GM12878 (cell line): Measurements from ENCODE around the gene ZBED2. TPM values are rescaled to one million over a fixed set of nuclear protein-coding genes. Genes with fewer than 3 reads are reported as not detected.

Source experiments
- ATAC-seq: fragments of 200-7000 bp; cut with Tn5 transposase; 3 replicates; pipeline ENCODE4 v1.9.1; 2020; ENCODE audit warnings: mild to moderate bottlenecking, moderate library complexity
- BruUV-seq: library from RNA; stranded (reverse); fragments of 400-500 nt; replicated peaks from 2 replicates; lab custom pipeline; 2021; lab: Mats Ljungman, UMichigan
- CTCF ChIA-PET: fragments of 300-600 bp; sonication (Branson Sonifier 250); formaldehyde crosslinking; extraction: SDS; loops from one replicate; lab custom pipeline; 2021; ENCODE audit warnings: inconsistent platforms; lab: Yijun Ruan, JAX
- POLR2A ChIA-PET: fragments of 350-600 bp; formaldehyde crosslinking; extraction: SDS; loops from one replicate; lab custom pipeline; 2021; ENCODE audit warnings: inconsistent platforms; lab: Charles Lee
- RAD21 ChIA-PET: fragments of 300-600 bp; sonication (Branson Sonifier 250); formaldehyde crosslinking; loops from one replicate; lab custom pipeline; 2023; ENCODE audit warnings: antibody characterized with exemption; ENCODE audit not compliant: unreplicated experiment; lab: Charles Lee
- SMC1A ChIA-PET: fragments of 300-600 bp; sonication (Branson Sonifier 250); formaldehyde crosslinking; loops from one replicate; lab custom pipeline; 2023; ENCODE audit not compliant: unreplicated experiment, uncharacterized antibody; lab: Charles Lee
- DNase-seq: peaks from one replicate; pipeline ENCODE4 v3.0.0-alpha.2; 2011; ENCODE audit warnings: low read depth, low spot score
- FAIRE-seq: peaks from 3 replicates; lab custom pipeline; 2011; peaks lifted over from hg19 to GRCh38; lab: Jason Lieb, UNC
- H2AFZ ChIP-seq: 2 replicates; pipeline ENCODE4 v1.6.0; 2011; ENCODE audit warnings: low read depth, low read length, control low read depth; ENCODE audit not compliant: control insufficient read depth
- H3K27ac ChIP-seq: 2 replicates; pipeline ENCODE4 v1.5.1; 2011; ENCODE audit warnings: control low read depth; ENCODE audit not compliant: control insufficient read depth, insufficient read depth
- H3K27me3 ChIP-seq, 2 experiments: replicated peaks in 1 of 2; 2 replicates each; pipeline versions ENCODE4 v1.6.0 to v1.6.1; 2011; ENCODE audit warnings: low read length in 1 of 2; ENCODE audit not compliant: control insufficient read depth in 2 of 2, insufficient read depth in 2 of 2
- H3K36me3 ChIP-seq, 2 experiments: 2 replicates each; pipeline ENCODE4 v1.5.1; 2011; ENCODE audit warnings: low read length in 1 of 2; ENCODE audit not compliant: control insufficient read depth in 2 of 2, insufficient read depth in 2 of 2
- H3K4me1 ChIP-seq: 2 replicates; pipeline ENCODE4 v1.6.1; 2011; ENCODE audit warnings: mild to moderate bottlenecking, low read length, moderate library complexity, mixed read lengths; ENCODE audit not compliant: control insufficient read depth, insufficient read depth
- H3K4me2 ChIP-seq: 2 replicates; pipeline ENCODE4 v1.6.0; 2011; ENCODE audit warnings: control low read depth; ENCODE audit not compliant: control insufficient read depth, insufficient read depth
- H3K4me3 ChIP-seq: fragments of 200-600 bp; sonication (generic); 2 replicates; pipeline ENCODE4 v1.5.1; 2016
- H3K79me2 ChIP-seq: 2 replicates; pipeline ENCODE4 v1.6.0; 2011; ENCODE audit warnings: low read length; ENCODE audit not compliant: control insufficient read depth, insufficient read depth
- H3K9ac ChIP-seq: 2 replicates; pipeline ENCODE4 v1.8.0; 2011; ENCODE audit warnings: low read length, control low read depth, mixed read lengths; ENCODE audit not compliant: control insufficient read depth, insufficient read depth
- H3K9me3 ChIP-seq: replicated peaks from 3 replicates; pipeline ENCODE4 v1.5.1; 2011; ENCODE audit warnings: mild to moderate bottlenecking, low read length; ENCODE audit not compliant: control insufficient read depth, insufficient read depth
- H4K20me1 ChIP-seq: 2 replicates; pipeline ENCODE4 v1.6.0; 2011; ENCODE audit not compliant: control insufficient read depth, insufficient read depth
- CTCF ChIP-seq, 3 experiments: IDR thresholded peaks in 2 of 3; conservative IDR thresholded peaks in 1 of 3; 2 replicates each; pipeline ENCODE4 v1.5.1; 2011; ENCODE audit warnings: low read depth in 3 of 3, low read length in 3 of 3, mild to moderate bottlenecking in 3 of 3, control low read depth in 2 of 3, moderate library complexity in 2 of 3, inconsistent platforms in 1 of 3, mixed read lengths in 1 of 3; ENCODE audit not compliant: control insufficient read depth in 2 of 3, insufficient read depth in 1 of 3; ENCODE audit errors: extremely low read depth in 1 of 3
- E2F4 ChIP-seq: IDR thresholded peaks from 2 replicates; pipeline ENCODE4 v1.6.1; 2012; ENCODE audit warnings: low read depth, low read length, improper control_type of control experiment
- E4F1 ChIP-seq: fragments of 450-650 bp; IDR thresholded peaks from 2 replicates; pipeline ENCODE4 v1.6.1; 2018; ENCODE audit warnings: borderline replicate concordance, mild to moderate bottlenecking; ENCODE audit not compliant: partially characterized antibody
- FOXK2 ChIP-seq: fragments of 450-650 bp; IDR thresholded peaks from 2 replicates; pipeline ENCODE4 v1.6.1; 2017; ENCODE audit warnings: mild to moderate bottlenecking, moderate library complexity
- GATAD2B ChIP-seq: fragments of 450-650 bp; conservative IDR thresholded peaks from 2 replicates; pipeline ENCODE4 v1.6.1; 2017; ENCODE audit warnings: low read depth, mild to moderate bottlenecking, moderate library complexity
- HDGF ChIP-seq: fragments of 450-650 bp; IDR thresholded peaks from 2 replicates; pipeline ENCODE4 v1.6.1; 2016; ENCODE audit warnings: antibody characterized with exemption
- MXI1 ChIP-seq: fragments of 150-350 bp; IDR thresholded peaks from 2 replicates; pipeline ENCODE4 v1.6.1; 2011; ENCODE audit warnings: low read depth, mild to moderate bottlenecking, inconsistent platforms, low read length, improper control_type of control experiment
- PML ChIP-seq: IDR thresholded peaks from 2 replicates; pipeline ENCODE4 v1.6.1; 2012; ENCODE audit warnings: low read length, inconsistent platforms
- POLR2AphosphoS2 ChIP-seq: IDR thresholded peaks from 2 replicates; pipeline ENCODE4 v1.6.1; 2011; ENCODE audit warnings: low read depth, mild to moderate bottlenecking, low read length, improper control_type of control experiment, moderate library complexity
- SKIL ChIP-seq: fragments of 450-650 bp; IDR thresholded peaks from 2 replicates; pipeline ENCODE4 v1.6.1; 2017; ENCODE audit warnings: mild to moderate bottlenecking, low read depth, inconsistent platforms; ENCODE audit not compliant: poor library complexity, severe bottlenecking
- SMARCA5 ChIP-seq: fragments of 450-650 bp; IDR thresholded peaks from 2 replicates; pipeline ENCODE4 v1.6.1; 2017; ENCODE audit warnings: mild to moderate bottlenecking
- WRNIP1 ChIP-seq: IDR thresholded peaks from 2 replicates; pipeline ENCODE4 v1.6.1; 2011; ENCODE audit warnings: low read depth, low read length, improper control_type of control experiment, borderline replicate concordance
- ZNF274 ChIP-seq: IDR thresholded peaks from one replicate; pipeline ENCODE4 v1.8.0; 2011; ENCODE audit not compliant: insufficient read length, insufficient read depth
- WGBS: methylation state at CpG from one replicate; pipeline ENCODE4 v1.1.6; 2016; ENCODE audit warnings: low lambda C conversion rate; ENCODE audit not compliant: insufficient replicate concordance, insufficient coverage; ENCODE audit errors: missing lambda C conversion rate; 5-methylcytosine and 5-hydroxymethylcytosine counted together
- in situ Hi-C: fragments of 300-500 bp; cut with MboI; formaldehyde crosslinking; loops from 9 replicates; pipeline ENCODE4 v1.14.3; 2018; ENCODE audit warnings: mixed read lengths
- intact Hi-C: fragments of 100-400 bp; cut with micrococcal nuclease; formaldehyde crosslinking; loops from one replicate; pipeline ENCODE4 v1.14.2; 2022; ENCODE audit not compliant: unreplicated experiment
- polyA plus RNA-seq, 11 experiments: library from polyadenylated mRNA; depleted of rRNA in 4 of 11; unstranded in 6 of 11; stranded (reverse) in 5 of 11; fragments of >200 nt; fragmentation: Nextera tagmentation in 4 of 11; fragmentation: Illumina TruSeq in 1 of 11; extraction: Ambion mirVana in 4 of 11; extraction: Trizol in 1 of 11; gene quantifications; 1 replicate in 1 of 11; 2 replicates in 10 of 11; pipeline versions ENCODE4 v1.2.1 to v1.2.3, GENCODE V29; 2011 to 2016; ENCODE audit warnings: inconsistent platforms in 2 of 11, missing spikeins in 2 of 11, low read depth in 1 of 11
- total RNA-seq, 4 experiments: library from RNA; depleted of rRNA in 3 of 4; stranded (reverse); fragments of >200 nt in 3 of 4; fragmentation: Illumina TruSeq in 1 of 4; extraction: Trizol in 1 of 4; gene quantifications; 2 replicates each; pipeline versions ENCODE4 v1.2.1 to v1.2.3, GENCODE V29; 2013 to 2021

ZBED2 gene
- total and polyA plus RNA-seq, 10 of the 15 experiments (the other 5 are each of a cell fraction or from before 2014, with no cell fraction given), result 0.02 to 0.24 (median 0.08) TPM; not detected in 3

GRCh38 chr3:111617912-111618601 is 22.9 kb upstream of the ZBED2 start (continued):
- TF ChIP-seq MXI1 (no peak), POLR2AphosphoS2 (no peak), E2F4 (no peak)
- TF ChIP-seq, all 136 proteins: peak for 0

- Histone ChIP-seq H3K27me3 (no peaks in the 10 kb centered on the region), H3K4me1 (no peaks in the 10 kb centered on the region), H3K4me2 (no peak overlapping the region), H2AFZ (no peak overlapping the region), H3K9ac (no peak overlapping the region), H3K79me2 (no peaks in the 10 kb centered on the region), H3K36me3 (no peaks in the 10 kb centered on the region), H3K27ac (no peak overlapping the region), H4K20me1 (no peaks in the 10 kb centered on the region)
- FAIRE-seq (no peak), ATAC-seq (no peak)
- ChIA-PET POLR2A (interaction anchor here (0.6 to 0.8 kb wide), 2 partner anchors 10 to 15 kb away, joined by 3 read pairs; no protein-coding TSS in a partner anchor), SMC1A (interaction anchor here (0.6 to 4.4 kb wide), 5 partner anchors 19 to 82 kb away, joined by 3 to 41 read pairs (median 7); partner anchors contain the start of gene ZBED2), RAD21 (interaction anchor here (1.5 to 5.0 kb wide), 2 partner anchors 14 to 39 kb away, joined by 3 to 30 read pairs; no protein-coding TSS in a partner anchor), CTCF (interaction anchor here (0.7 to 4.9 kb wide), 8 partner anchors 15 to 76 kb away, joined by 3 to 61 read pairs (median 4); partner anchors contain the start of gene CD96)
- WGBS, result 62% methylated on average over 3 of the region's 3 CpGs
- BruUV-seq, result no TSS peak
- intact Hi-C loops, result no loop called here
- TF ChIP-seq GATAD2B (no peak), SMARCA5 (no peak), WRNIP1 (no peak), FOXK2 (no peak), PML (no peak), E4F1 (no peak), CTCF (IDR thresholded peaks at IDR 0.05 in 2 of 3, conservative IDR thresholded peaks at IDR 0.05 in 1 of 3; ENCODE audit: control insufficient read depth in 2 of 3, extremely low read depth in 1 of 3, insufficient read depth in 1 of 3, low read depth in 3 of 3, low read length in 3 of 3) (no peak), SKIL (no peak), HDGF (no peak), ZNF274 (no peak)
- TF ChIP-seq, all 136 proteins: peak for 0
- Histone ChIP-seq H3K9me3 (no peaks in the 10 kb centered on the region), H3K4me3 (no peak overlapping the region)
- DNase-seq, result no peak
- in situ Hi-C loops, result no loop called here
Observed at GRCh38 chr3:111617406-111617805, 22.3 kb upstream of the ZBED2 start.
